NCI-H2171 treated with DMSO at 0.1 percent for 48 hours (cell line): ENCODE results near the gene GATD1.

Experiments
- DNase-seq: peaks from one replicate; lab custom pipeline; 2025; lab: John Stamatoyannopoulos, UW

The GATD1 gene

DNA sequence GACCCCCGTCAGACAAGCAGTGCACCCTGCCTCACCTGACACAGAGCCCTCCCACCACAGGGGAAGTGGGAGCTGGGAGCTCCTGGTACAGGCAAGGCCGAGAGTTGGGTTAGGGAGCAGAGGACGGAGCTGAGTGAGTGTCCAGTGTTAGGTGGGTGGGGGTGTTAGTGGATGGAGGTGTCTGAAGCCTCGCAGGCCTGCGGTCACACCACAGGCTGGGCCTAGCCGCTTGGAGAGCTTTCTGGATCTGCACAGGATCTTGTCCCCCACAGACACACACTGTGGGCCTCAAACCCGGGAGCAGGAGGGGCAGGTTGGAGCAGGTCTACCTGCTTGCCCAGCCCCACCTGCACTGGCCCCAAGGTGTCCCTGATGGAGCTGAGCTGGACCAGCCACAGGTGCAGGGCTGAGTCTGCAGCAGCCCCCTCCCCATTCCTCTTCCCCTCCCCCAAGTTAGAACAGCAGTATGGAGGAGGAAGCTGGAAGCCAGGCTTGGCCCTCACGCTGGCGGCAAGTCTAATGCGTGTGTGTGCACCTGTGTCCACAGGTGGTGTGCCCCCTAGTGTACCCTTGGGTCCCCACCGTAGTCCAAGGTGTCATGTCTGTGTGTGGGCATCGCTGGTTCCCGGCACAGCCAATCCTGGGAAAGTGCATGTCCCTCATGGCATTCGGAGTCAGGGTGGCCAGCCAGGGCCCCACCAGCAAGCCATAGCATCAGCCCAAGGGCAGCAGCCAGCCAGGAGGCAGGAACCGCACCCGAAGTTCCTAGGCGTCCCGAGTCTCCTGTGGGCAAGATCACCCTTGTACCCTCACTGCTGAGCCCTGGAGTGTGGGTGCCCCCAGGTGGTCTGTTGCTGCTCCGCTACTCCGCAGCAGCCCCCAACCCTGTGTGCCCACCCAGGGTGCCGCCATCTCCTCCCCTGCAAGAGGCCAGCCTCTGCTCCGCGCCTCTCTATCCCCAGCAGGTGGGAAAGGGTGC lies 2.0 kb upstream of the GATD1 start:
- DNase-seq: no peak

DNA sequence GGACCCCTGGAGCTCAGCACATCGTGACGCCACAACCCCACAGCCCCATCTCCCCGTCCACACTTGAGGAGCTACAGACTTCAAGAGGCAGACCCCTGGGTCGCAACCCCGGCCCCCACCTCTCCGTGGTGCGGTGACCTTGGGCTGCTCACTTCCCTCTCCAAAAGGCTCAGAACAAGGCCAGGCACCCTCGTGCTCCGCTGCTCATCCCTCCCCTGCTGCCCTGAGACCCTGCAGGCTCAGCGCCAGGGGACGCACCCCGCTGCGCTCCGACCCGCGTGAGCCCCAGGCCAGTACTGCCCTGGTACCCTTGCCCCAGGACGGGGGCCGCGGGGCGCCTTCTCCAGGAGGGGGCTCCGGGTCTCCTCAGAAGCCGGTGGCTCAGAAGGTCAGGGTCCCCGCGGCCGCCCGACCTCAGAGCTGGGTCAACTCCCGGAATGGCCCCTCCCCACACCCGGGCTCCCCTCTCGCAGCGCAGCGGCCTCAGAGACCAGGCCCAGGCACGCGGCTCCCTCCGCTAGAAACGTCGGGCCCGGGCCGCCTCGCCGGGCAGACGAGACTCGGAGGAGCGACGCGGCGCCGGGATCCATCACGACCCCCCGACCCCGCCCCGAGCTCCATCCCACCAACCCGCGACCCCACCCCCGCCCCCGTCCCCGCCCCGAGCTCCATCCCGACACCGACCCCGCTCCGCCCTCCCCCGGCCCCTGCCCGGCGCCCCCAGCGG lies 563 bp downstream of the GATD1 start:
- no peak for DNase-seq

DNA sequence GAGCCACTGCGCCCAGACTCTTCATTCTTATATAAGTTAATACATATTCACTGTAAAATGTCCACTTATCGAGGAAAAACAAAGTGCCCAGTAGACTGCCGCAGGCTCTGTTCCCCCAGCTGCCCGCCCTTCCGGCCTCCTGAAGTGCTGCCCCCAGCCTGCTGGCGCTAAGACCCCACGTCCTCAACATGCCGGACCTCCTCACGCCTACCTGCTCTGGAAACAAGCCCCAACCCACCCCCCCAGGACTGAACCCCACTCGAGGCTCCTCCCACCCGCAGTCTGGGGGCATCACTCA lies 1.1 kb downstream of the GATD1 start:
- no peak for DNase-seq

DNA sequence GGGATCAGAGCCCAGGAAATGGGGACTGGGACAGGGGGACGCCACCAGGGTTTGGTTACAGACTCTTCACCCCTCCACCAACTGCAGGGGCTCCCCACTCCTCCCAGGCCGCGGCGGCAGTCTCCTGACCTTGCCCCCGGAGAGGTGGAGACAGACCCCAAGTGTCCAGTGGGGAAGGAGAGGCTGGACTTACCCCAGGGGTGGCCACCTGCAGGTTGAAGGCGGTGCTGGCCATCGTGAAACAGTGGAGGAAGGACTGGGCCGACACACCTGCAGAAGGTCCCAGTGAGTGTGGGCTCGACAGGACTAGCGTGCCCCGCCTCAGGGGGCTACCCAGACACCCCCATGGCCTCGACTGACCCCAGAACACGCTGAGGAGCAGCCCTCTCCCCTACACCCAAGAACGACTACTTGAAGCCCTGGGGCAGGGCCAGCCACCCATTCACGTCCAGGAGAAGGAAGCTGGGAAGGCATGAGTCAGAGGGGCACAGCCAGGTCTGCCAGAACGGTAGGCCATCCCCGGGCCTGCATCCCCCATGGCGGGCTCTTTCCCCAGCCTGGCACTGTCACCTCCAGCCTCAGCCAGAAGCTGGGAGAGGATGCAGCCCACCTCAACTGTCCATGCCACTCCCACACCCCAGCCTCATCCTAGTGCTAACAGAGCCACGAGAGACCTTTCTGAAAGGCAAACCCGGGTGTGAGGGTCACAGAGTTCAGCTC lies 2.3 kb downstream of the GATD1 start:
- DNase-seq: no peak

DNA sequence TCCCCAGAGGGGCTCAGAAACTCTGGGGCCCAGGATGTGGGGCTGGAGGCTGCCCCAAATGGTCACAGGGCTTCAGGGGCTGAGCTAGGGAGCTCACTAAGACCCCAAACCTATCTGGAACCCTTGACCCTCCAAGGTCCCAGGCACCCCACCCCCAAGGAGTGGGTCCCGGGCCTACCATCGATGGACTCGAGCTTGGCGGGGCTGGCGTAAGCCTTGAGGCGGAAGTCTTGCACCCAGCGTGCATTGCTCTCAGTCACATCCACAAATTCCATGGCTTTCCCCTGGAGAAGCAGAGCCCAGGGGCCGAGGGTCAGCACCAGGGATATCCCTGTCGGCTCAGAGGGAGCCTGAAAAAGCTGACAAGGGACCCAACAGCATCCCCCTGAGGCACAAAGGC lies 3.5 kb downstream of the GATD1 start:
- no peak for DNase-seq

DNA sequence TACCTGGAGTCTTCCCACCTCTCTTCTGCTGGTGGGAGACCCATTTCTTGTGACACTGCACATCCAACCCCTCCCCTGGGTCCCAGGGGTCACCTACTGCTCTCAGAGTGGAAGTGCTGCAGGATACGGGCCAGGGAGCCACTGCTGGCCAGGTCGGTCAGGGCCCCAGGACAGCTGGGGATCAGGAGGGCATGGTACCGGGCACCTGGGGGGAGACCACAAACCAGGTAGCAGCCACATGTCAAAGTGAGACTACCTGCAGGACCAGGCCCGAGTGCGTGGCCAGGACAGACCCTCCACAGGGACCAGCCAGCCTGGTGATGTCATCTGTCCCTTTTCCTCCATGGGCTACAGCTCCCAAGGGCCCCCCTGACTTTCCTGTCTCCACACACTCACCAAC lies 3.9 kb downstream of the GATD1 start:
- no peak for DNase-seq

DNA sequence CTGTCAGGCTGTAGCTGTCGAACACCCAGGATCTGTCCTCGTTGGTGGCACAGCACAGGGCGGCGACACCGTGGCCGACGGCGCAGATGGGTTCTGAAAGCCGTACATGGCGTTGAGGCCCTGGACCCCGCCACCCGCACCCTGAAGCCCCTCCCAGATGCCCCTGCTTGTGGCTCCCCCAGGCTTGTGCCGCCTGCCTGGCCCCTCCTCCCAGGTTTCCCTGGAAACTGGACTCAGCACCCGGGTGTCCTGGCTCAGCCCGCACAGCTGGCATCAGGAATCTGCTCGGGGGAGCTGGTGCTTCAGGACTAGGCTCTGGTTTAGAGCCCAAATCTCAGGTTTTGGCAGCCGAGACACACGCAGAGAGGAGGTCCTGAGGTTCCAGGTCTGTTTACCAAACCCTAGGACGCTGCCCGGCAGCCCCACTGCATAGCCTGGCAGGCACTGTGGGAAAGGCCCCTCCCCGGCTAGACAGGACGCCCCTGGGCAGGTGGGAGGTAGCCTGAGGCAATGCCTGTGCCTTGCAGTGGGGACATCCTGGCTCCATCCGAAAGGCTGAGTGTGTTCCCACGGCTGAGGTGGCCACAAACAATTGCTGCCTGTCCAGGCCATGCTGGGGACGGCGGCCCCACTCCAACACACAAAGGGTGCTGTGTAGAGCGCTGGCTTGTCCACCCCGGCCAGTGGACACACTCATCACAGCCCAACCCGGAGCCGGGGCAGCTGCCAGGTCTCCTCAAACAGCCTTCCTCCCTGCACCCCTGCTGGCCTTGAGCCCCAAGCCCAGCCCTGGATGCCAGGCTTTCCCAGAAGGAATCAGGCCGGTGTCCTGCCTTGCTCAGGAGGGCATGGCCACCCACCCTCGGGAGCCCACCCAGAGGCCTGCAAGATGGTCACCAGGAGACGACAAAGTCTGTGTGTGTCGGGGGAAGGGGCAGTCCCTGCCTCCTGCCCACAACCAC lies 4.6 kb downstream of the GATD1 start:
- DNase-seq: no peak

DNA sequence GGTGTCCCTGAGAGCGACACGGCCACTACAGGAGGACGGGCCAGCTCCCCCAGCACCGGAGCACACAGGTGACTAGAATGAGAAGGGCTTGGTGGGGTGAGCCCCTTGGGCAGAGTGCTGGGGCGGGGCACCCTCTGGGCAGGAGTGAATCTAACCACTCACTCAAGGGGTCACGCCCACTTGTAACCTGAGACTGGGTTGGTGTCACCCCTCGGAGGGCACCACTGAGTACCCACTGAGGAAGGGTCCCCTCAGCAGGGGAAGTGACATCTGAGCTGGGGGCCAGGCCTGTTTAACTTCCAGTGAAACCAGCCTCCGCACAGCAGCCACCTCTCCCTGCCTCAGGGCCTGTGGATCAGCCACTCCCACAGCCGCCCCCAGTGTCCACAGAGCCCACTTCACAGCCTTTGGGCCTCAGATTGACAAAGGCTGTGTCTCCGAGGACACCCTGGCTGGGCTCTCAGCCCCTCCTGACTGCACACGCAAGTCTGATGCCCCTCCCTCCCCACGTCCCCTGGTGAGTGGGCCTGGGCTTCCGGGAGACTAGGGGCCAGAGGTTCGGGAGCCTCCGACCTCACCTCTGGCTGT lies 5.6 kb downstream of the GATD1 start:
- DNase-seq: no peak

DNA sequence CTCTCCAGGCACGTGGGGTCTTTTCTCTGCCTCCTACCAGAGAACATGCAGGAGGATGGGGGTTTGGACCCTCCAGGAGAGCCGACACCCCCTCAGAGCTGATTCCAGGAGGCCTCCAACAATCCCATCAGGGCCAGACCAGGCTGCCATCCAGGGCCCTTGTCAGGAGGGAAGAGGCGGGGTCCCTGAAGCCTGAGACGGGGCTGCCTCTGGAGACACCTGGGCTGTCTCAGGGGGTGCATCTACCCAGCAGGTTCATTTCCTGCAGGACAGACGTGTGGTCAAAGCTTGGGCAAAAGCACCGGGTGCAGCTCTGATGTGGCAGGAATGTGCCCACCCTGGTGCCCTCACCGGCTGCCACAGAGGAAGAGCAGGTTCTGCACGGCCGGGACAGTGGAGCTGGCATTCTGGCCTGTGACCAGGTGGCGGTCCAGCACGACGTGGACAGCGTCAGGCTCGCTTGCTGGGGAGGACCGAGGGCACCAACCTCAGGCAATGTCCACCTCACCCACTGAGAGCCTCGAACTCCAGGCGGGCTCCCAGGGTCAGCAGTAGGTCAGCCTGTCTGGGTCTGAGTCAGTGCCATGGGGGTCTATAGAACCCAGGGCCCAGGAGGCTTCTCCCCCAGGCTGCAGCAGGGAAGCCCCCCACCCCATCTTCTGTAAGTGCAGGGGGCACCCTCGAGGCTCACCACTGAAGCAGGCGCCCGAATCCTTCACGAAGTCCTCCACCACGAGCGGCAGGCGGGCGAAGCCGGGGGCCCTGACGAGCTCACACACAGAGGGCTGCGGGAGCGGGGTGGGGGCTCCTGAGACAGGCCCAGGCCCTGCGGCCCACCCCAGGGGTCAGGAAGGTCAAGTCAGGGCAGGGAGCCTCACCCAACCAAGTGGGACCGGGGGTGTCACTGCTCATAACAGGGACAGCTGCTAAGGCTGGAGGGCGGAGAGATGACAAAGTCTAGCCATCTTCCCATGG lies 6.4 kb downstream of the GATD1 start:
- DNase-seq: no peak

DNA sequence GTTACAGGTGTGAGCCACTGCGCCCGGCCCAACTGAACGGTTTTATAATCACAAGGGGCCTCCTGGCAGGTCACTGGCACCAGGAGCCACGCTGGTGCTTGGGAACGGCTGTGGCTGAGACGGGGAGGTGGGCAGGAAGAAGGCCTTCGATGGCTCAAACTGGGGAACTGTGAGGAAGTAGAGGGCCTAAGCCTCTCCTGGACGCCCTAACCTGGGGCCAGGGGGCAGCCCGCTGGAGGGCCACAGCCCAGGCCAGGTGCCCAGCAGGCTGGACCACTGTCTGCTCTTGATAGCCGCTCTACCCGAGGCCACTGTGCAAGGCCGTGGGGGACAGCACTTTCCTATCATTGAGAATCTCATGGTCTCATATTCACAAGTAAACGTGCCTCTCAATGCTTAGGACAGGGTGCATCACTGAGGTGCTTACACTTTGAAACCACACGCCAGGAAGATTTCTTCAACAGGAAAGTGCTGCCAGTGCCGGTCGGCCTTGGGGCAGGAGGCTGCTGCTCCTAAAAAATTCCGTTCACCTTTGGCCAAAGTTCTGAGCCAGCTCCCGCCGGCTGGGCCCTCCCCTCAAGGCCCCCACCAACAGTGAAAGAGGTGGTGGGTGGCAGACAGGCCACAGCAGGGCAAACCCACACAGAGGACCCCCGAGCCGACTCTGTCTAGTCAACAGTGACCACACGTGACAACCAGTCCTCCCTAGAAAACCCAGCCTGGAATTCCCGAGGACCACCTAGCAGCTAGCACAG lies 7.2 kb downstream of the GATD1 start:
- no peak for DNase-seq

DNA sequence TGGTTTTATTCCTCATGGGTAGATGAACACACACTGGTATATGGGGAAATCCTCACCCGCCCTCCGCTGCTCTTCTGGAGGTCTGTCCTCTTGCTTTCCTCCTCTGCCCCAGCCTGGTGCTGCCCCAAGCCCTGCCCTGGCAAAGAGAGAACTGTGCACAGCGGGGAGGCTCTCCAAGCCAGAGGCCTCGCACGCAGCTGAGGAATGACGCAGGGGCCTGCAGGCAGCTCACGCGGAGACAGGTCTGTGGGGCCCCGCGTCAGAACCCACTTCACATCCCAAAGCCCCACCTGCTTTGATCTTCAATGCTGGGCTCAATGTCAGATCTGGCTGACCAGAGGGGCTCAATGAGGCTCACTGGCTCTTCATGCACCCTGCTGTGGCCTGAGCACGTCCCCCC lies 10.0 kb downstream of the GATD1 start:
- DNase-seq: no peak

DNA sequence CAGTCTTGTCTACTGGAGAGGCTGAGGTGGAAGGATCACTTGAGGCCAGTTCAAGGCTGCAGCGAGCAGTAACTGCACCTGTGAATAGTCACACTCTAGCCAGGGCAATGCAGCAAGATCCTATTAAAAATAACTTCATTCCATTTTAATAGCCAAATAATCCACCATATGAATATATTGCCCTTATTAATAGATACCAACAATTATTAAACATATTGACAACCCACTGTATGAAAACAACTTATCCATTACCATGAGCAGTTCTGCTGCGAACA lies 10.4 kb downstream of the GATD1 start:
- DNase-seq: no peak

DNA sequence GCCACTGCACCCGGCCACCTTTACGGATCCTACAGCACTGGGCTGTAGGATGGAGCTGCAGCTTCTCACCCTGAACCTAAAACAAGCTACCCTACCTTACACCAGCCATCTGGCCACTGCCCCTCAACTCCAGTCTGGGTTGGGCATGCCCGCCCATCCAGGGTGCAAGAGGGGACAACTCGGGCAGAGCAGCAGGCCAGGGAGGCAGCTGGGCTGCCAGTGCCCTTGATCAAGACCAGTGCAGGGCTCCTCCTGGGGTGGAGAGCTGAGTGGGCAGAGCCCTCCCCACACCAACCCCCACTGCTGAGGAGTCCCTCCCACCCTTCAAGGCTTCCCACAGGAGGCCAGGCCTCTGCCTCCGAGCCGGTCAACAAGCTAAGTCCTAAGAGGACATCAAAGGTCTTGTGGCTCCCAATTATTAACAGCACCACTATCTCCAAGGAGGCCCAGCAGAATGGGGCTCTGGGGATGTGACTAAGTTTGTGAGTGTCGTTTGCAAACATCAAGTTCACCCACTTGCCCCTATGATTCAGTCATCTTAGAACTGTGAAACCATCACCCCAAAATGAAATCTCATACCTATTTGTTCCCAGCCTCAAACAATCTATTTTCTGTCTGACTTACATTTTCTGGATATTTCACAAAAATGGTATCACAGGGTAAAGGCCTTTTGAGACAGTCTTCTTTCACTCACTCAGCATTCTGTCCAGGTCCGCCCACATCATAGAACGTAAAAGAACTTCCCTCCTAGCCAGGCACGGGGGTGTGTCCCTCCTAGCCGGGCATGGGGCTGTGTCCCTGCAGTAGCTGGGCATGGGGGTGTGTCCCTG lies 11.0 kb downstream of the GATD1 start:
- no peak for DNase-seq

DNA sequence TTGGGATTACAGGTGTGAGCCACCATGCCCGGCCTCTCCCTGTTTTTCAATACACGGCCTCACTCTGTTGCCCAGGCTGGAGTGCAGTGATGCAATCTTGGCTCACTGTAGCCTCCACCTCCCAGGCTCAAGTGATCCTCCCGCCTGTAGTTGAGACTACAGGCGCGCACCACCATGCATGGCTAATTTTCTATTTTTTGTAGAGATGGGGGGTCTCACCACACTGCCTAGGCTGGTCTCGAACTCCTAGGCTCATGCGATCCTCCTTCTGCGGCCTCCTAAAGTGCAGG lies 11.5 kb downstream of the GATD1 start:
- DNase-seq: no peak

DNA sequence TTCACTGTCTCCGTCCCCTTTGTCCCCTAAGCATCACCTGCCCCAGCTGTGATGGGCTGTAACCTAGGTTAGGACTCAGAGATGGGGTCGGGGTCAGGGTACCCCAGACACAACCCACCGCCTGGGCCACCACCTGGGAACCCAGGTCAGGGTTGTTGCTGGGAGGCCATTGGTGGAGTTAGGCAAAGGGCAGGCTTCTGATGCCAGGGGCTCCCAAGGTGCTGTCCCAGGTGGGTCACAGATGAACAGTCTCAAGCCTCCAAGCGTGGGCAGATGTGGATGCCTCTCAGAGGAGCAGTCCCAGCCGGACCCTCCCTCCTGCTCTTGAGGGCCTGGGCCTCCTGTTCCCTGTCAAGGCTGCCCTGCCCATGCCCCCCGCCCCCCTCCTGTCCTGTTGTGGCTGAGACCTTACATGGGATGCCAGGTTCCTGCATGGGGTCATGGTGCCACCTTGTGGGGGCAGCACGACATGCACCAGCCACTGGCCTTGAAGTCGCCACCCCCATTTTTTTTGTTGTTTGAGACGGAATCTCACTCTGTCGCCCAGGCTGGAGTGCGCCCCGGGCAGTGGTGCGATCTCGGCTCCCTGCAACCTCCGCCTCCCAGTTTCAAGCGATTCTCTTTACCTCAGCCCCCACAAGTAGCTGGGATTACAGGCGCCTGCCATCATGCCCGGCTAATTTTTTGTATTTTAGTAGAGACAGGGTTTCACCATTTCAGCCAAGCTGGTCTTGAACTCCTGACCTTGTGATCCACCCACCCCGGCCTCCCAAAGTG lies 12.1 kb downstream of the GATD1 start:
- DNase-seq: peak; percentile 3

DNA sequence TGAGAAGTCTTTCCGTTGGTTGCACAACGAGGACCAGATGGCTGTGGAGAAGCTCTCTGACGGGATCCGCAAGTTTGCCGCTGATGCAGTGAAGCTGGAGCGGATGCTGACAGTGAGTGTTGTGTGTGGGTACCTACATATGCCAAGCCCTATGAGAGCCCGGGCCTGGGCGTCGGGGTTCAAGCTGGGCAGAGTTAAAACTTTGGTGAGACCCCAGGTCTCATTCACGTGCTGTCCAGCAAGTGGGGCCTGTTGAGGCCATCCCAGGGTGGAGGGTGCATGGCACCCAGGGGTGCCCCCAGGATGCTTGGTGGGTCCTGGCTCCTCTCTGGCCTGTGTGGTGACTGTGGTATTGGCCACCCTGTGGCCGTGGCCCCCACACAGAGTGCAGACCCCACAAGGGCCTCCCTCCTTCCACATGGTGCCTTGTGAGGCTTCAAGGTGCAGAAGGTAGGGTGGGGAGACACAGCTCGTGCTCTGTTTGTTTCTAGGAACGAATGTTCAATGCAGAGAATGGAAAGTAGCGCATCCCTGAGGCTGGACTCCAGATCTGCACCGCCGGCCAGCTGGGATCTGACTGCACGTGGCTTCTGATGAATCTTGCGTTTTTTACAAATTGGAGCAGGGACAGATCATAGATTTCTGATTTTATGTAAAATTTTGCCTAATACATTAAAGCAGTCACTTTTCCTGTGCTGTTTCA lies 12.8 kb downstream of the GATD1 start:
- DNase-seq: peak; percentile 22

DNA sequence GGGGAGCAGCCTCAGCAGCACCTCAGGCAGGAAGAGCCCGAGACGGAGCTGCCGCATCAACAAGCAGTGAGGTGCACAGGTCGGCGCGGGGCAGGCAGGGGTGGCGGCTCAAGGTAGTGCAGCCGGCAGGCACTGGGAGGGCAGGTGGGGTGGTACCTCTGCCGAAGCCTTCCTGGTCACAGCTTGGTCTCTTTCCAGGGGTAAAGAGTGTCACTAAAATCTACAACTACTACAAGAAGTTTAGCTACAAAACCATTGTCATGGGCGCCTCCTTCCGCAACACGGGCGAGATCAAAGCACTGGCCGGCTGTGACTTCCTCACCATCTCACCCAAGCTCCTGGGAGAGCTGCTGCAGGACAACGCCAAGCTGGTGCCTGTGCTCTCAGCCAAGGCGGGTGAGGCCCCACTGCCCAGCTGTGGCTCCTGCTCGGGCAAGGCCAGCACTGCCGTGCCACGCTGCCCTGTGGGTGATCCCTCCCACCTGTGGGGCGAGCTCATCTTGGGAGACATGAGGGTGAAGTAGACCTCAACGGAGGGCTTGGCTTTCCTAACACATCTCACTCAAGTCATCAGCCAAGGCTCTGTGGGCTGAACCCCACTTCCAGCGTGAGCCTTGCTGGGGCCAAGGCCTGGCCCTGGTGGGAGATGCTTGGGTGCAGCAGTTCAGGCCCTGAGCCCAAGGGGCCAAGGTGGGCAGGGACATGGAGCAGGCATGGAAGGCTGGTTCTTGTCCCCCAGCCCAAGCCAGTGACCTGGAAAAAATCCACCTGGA lies 13.6 kb downstream of the GATD1 start:
- no peak for DNase-seq
